GM10266 (cell line): ENCODE data around the gene ADCY2.

ENCODE experiments used
- DNase-seq: peaks from one replicate; pipeline ENCODE4 v3.0.0; 2012; ENCODE audit errors: extremely low spot score
- TF ChIP-seq, protein P1 (sequence below): IDR thresholded peaks from 2 replicates; pipeline ENCODE4 v1.5.1; 2012; ENCODE audit warnings: mild to moderate bottlenecking, low read depth; ENCODE audit not compliant: control insufficient read depth, insufficient read depth; ENCODE audit errors: missing control alignments

ADCY2 gene

DNA sequence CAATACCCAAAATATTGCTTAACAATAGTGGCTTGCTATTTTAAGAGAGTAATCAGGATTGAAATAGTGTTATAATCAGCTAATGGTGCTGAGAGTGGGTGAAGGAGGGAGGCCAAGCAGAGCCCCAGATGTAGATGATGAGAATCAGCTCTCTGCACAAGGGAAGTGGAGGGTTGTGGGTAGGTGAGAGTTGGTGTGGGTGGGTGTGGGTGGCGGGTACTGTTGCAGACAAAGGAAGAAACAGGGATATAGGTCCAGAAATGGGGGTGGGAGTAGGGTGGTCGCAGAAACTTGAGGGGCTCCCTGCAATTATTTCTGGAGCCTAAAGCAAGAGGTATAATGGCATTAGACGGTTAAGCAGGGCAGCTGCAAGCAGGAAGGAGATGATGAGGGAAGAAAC, 7.4 kb upstream of the ADCY2 start:
- no peak for DNase-seq
- TF ChIP-seq, protein P1, sequence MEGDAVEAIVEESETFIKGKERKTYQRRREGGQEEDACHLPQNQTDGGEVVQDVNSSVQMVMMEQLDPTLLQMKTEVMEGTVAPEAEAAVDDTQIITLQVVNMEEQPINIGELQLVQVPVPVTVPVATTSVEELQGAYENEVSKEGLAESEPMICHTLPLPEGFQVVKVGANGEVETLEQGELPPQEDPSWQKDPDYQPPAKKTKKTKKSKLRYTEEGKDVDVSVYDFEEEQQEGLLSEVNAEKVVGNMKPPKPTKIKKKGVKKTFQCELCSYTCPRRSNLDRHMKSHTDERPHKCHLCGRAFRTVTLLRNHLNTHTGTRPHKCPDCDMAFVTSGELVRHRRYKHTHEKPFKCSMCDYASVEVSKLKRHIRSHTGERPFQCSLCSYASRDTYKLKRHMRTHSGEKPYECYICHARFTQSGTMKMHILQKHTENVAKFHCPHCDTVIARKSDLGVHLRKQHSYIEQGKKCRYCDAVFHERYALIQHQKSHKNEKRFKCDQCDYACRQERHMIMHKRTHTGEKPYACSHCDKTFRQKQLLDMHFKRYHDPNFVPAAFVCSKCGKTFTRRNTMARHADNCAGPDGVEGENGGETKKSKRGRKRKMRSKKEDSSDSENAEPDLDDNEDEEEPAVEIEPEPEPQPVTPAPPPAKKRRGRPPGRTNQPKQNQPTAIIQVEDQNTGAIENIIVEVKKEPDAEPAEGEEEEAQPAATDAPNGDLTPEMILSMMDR: no peak

GRCh38 chr5:7391215-7391614, 4.7 kb upstream of the ADCY2 start:
- no peak for DNase-seq
- TF ChIP-seq, protein P1: no peak

GRCh38 chr5:7391814-7392692, 3.9 kb upstream of the ADCY2 start:
- TF ChIP-seq, protein P1: peak; percentile 24
- DNase-seq: no peak

- no peak for DNase-seq
- TF ChIP-seq, protein P1: no peak
Measured at GRCh38 chr5:7392693-7393024, 3.3 kb upstream of the ADCY2 start.

DNA sequence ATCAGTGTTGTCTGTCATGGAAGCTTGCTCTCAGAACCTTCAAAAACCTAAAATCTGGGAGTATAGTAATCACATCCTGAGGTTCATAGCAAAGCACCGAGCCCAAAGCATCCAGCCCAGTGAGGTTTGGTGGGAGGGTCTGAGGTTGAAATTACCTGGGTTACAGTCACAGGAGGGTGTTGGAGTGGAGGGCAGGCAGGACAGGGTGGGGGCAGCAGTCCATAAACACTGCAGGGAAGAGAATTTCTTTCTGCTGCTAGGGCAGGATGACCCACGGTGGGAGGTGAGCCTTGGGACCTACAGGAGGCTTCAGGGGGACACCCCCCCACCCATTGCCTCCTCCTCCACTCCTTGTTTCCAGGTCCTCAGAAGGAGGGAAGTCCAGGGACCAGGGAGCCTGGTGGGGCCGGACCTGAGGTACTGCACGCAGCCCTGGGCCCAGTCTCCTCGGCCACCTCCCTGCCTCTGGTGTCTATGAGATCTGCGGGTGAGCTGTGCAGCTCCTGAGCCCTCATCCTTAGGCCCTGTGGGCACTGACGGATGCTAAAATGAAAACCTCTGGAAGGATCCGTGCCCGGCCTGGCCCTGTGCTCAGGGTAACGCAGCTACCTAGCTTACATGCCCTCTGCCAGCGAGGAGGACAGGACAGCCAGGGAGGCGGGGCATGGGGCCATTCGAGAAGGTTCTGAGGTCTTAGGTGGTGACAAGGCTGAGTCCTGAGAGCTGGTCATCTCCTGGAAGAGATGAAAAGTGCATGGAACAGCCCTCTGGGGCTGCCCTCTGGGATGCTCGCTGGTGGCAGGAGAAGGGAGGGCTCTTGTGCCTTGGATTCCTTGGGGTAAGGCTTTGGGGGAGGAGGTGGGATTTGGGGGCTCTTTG, 1.8 kb upstream of the ADCY2 start:
- TF ChIP-seq, protein P1: no peak
- DNase-seq: no peak

DNA sequence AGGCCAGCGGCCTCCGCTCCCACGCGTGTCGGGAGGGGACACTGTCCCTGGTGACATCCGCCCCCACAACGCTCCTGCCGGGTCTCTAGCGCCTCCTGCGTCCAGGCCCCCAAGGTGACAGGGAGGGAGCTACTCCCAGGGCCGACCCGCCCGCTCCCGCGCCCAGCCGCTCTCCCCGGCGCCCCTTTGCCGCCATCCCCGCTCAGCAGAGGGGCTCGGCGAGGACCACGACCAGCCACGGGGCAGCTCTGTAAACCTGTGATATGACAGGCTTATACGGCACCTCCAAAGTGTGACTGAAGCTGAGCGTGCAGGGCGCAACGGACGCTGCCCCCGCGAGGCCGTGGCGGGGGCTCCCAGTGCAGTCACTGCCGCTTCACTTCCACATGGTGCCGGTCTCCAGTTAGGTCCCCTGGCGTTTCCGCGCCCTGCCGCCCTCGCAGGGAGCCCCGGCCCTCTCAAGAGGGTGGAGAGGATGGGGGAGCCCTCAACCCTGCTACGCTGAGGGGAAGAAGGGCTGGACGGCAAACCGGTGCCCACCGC, 978 bp upstream of the ADCY2 start:
- no peak for DNase-seq
- TF ChIP-seq, protein P1: no peak
